HG03521 (cell line): ENCODE measurements around the gene SRP68.

Source experiments
- ATAC-seq: cut with Tn5 transposase; IDR thresholded peaks from one replicate; pipeline ENCODE4 v1.9.1; 2021; ENCODE audit warnings: mild to moderate bottlenecking, moderate library complexity; ENCODE audit not compliant: unreplicated experiment

Gene SRP68

GRCh38 chr17:76019833-76020467 lies 52.4 kb downstream of the SRP68 start:
- no peak for ATAC-seq

- ATAC-seq = no peak
These were observed 53.5 kb downstream of the SRP68 start for GRCh38 chr17:76018801-76019200.

- no peak for ATAC-seq
These were observed 54.0 kb downstream of the SRP68 start for GRCh38 chr17:76018340-76018680.

GRCh38 chr17:76017481-76018339 lies 54.6 kb downstream of the SRP68 start:
- no peak for ATAC-seq

- ATAC-seq = no peak
These were observed 57.4 kb downstream of the SRP68 start for GRCh38 chr17:76014925-76015261.

- ATAC-seq = peak; percentile 54
These were observed 58.0 kb downstream of the SRP68 start for GRCh38 chr17:76014100-76014924.

- ATAC-seq = no peak
These were observed 58.9 kb downstream of the SRP68 start for GRCh38 chr17:76013377-76013932.

GRCh38 chr17:76011951-76012350 lies 60.4 kb downstream of the SRP68 start:
- ATAC-seq = no peak

GRCh38 chr17:76009969-76010661 lies 62.2 kb downstream of the SRP68 start:
- no peak for ATAC-seq

- no peak for ATAC-seq
These were observed 62.9 kb downstream of the SRP68 start for GRCh38 chr17:76009447-76009846.

- no peak for ATAC-seq
These were observed 63.5 kb downstream of the SRP68 start for GRCh38 chr17:76008630-76009425.

GRCh38 chr17:76008208-76008607 lies 64.1 kb downstream of the SRP68 start:
- ATAC-seq = no peak

- ATAC-seq = no peak
These were observed 64.5 kb downstream of the SRP68 start for GRCh38 chr17:76007850-76008165.

- no peak for ATAC-seq
These were observed 65.0 kb downstream of the SRP68 start for GRCh38 chr17:76007131-76007849.

GRCh38 chr17:76005263-76006149 lies 66.8 kb downstream of the SRP68 start:
- ATAC-seq = no peak

- ATAC-seq = no peak
These were observed 67.5 kb downstream of the SRP68 start for GRCh38 chr17:76004750-76005262.

GRCh38 chr17:76003915-76004314 lies 68.4 kb downstream of the SRP68 start:
- no peak for ATAC-seq

- ATAC-seq = no peak
These were observed 70.2 kb downstream of the SRP68 start for GRCh38 chr17:76002100-76002499.
